ENCODE measurements around the gene SORCS2. TPM values are rescaled to one million over a fixed set of nuclear protein-coding genes. Genes with fewer than 3 reads are reported as not detected.

Gene SORCS2
- total RNA-seq, 6 donors from 2014 or later = 2.2 to 28.3 (median 7.2) TPM

- no peaks in the 10 kb centered on the region for H3K4me1 ChIP-seq
- no peak overlapping the region for H3K27ac ChIP-seq
- 95 to 98% methylated on average over 3 of the region's 3 CpGs for WGBS, 2 donors
- H3K36me3 ChIP-seq = no peaks in the 10 kb centered on the region
- DNase-seq (no peak), ATAC-seq (ENCODE audit: low FRiP score in 2 of 2) (no peak)
- no peaks in the 10 kb centered on the region for H3K9me3 ChIP-seq
- TF ChIP-seq EP300 (IDR thresholded peaks at IDR 0.05) = no peak
- no peak for TF ChIP-seq POLR2A (IDR thresholded peaks at IDR 0.05)
- TF ChIP-seq, protein P1, sequence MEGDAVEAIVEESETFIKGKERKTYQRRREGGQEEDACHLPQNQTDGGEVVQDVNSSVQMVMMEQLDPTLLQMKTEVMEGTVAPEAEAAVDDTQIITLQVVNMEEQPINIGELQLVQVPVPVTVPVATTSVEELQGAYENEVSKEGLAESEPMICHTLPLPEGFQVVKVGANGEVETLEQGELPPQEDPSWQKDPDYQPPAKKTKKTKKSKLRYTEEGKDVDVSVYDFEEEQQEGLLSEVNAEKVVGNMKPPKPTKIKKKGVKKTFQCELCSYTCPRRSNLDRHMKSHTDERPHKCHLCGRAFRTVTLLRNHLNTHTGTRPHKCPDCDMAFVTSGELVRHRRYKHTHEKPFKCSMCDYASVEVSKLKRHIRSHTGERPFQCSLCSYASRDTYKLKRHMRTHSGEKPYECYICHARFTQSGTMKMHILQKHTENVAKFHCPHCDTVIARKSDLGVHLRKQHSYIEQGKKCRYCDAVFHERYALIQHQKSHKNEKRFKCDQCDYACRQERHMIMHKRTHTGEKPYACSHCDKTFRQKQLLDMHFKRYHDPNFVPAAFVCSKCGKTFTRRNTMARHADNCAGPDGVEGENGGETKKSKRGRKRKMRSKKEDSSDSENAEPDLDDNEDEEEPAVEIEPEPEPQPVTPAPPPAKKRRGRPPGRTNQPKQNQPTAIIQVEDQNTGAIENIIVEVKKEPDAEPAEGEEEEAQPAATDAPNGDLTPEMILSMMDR (IDR thresholded peaks at IDR 0.05) = no peak
- TF ChIP-seq POLR2AphosphoS5 (IDR thresholded peaks at IDR 0.05) = no peak
- H3K27me3 ChIP-seq = no peaks in the 10 kb centered on the region
- H3K4me3 ChIP-seq = no peak overlapping the region
Observed at GRCh38 chr4:7662507-7662846, 470.1 kb downstream of the SORCS2 start.

DNA sequence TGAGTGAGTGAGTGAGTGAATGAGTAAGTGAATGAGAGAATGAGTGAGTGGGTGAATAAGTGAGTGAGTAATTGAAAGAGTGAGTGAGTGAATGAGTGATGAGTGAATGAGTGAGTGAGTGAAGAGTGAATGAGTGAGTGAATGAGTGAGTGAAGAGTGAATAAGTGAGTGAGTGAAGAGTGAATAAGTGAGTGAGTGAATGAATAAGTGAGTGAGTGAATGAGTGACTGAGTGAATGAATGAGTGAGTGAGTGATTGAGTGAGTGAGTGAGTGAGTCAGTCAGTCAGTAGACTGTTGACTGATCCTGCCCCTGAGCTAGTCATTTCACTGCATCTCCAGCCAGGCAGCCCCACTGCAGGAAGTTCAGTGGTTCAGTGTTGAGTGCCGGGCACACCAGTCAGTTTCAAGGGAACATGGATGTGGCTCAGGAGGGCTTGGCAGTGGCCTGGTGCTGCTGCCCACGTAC, 470.8 kb downstream of the SORCS2 start:
- no peak for TF ChIP-seq POLR2A (IDR thresholded peaks at IDR 0.05)
- no peak for TF ChIP-seq EP300 (IDR thresholded peaks at IDR 0.05)
- no peak for TF ChIP-seq POLR2AphosphoS5 (IDR thresholded peaks at IDR 0.05)
- TF ChIP-seq, protein P1 (IDR thresholded peaks at IDR 0.05) = no peak

GRCh38 chr4:7664106-7664505, 471.8 kb downstream of the SORCS2 start:
- Histone ChIP-seq H3K4me1 (no peaks in the 10 kb centered on the region), H3K4me3 (no peak overlapping the region), H3K27ac (no peak overlapping the region), H3K9me3 (no peaks in the 10 kb centered on the region), H3K36me3 (no peaks in the 10 kb centered on the region), H3K27me3 (no peaks in the 10 kb centered on the region)
- ATAC-seq (ENCODE audit: low FRiP score in 2 of 2) = no peak
- peak in 1 of 2 donors; percentile 52 for DNase-seq
- 88 to 89% methylated on average over 19 to 20 of the region's 20 CpGs for WGBS, 2 donors
- TF ChIP-seq EP300 (IDR thresholded peaks at IDR 0.05) = no peak
- TF ChIP-seq, protein P1 (IDR thresholded peaks at IDR 0.05) = no peak
- no peak for TF ChIP-seq POLR2A (IDR thresholded peaks at IDR 0.05)
- TF ChIP-seq POLR2AphosphoS5 (IDR thresholded peaks at IDR 0.05) = no peak

More for the DNA sequence above, 470.8 kb downstream of the SORCS2 start:
- Histone ChIP-seq H3K4me3 (no peak overlapping the region), H3K9me3 (no peaks in the 10 kb centered on the region), H3K4me1 (no peaks in the 10 kb centered on the region), H3K27me3 (no peaks in the 10 kb centered on the region), H3K36me3 (no peaks in the 10 kb centered on the region), H3K27ac (no peak overlapping the region)
- ATAC-seq (ENCODE audit: low FRiP score in 2 of 2) (no peak), DNase-seq (no peak)
- WGBS, 2 donors = 51 to 65% methylated on average over 2 of the region's 2 CpGs

- 85 to 91% methylated on average over 3 of the region's 3 CpGs for WGBS, 2 donors
- ATAC-seq (ENCODE audit: low FRiP score in 2 of 2) = no peak
- no peak overlapping the region for H3K4me3 ChIP-seq
Observed at GRCh38 chr4:7665321-7665720, 473.0 kb downstream of the SORCS2 start.

GRCh38 chr4:7666011-7666410, 473.7 kb downstream of the SORCS2 start:
- DNase-seq (no peak), ATAC-seq (ENCODE audit: low FRiP score in 2 of 2) (no peak)
- Histone ChIP-seq H3K27me3 (no peaks in the 10 kb centered on the region), H3K27ac (no peak overlapping the region), H3K4me1 (no peaks in the 10 kb centered on the region), H3K9me3 (no peaks in the 10 kb centered on the region), H3K36me3 (no peaks in the 10 kb centered on the region), H3K4me3 (no peak overlapping the region)
- 75 to 86% methylated on average over 14 to 15 of the region's 15 CpGs for WGBS, 2 donors
- no peak for TF ChIP-seq POLR2AphosphoS5 (IDR thresholded peaks at IDR 0.05)
- TF ChIP-seq EP300 (IDR thresholded peaks at IDR 0.05) = no peak
- TF ChIP-seq, protein P1 (IDR thresholded peaks at IDR 0.05) = no peak
- no peak for TF ChIP-seq POLR2A (IDR thresholded peaks at IDR 0.05)

More at GRCh38 chr4:7665321-7665720, 473.0 kb downstream of the SORCS2 start:
- no peaks in the 10 kb centered on the region for H3K27me3 ChIP-seq
- H3K9me3 ChIP-seq = no peaks in the 10 kb centered on the region
- no peak for DNase-seq
- no peaks in the 10 kb centered on the region for H3K36me3 ChIP-seq
- TF ChIP-seq, protein P1 (IDR thresholded peaks at IDR 0.05) = no peak
- TF ChIP-seq POLR2AphosphoS5 (IDR thresholded peaks at IDR 0.05) (no peak), POLR2A (IDR thresholded peaks at IDR 0.05) (no peak), EP300 (IDR thresholded peaks at IDR 0.05) (no peak)
- no peak overlapping the region for H3K27ac ChIP-seq
- no peaks in the 10 kb centered on the region for H3K4me1 ChIP-seq
